LoVo (cell line): ENCODE measurements around the gene KRTAP2-2.
"Not testable (repeated sequence)": the region's sequence is repeated elsewhere in the genome, so short reads cannot be mapped to it uniquely, and the experiment has no call there.

Experiments
- DNase-seq: peaks from one replicate; pipeline ENCODE4 v3.0.0-alpha.2; 2016; ENCODE audit warnings: low spot score

The KRTAP2-2 gene

GRCh38 chr17:41064301-41064700, 9.3 kb upstream of the KRTAP2-2 start:
- DNase-seq, result no peak

- no peak for DNase-seq
Observed at GRCh38 chr17:41063449-41063848, 8.4 kb upstream of the KRTAP2-2 start.

GRCh38 chr17:41061964-41062363, 6.9 kb upstream of the KRTAP2-2 start:
- DNase-seq, result no peak

GRCh38 chr17:41060052-41060604, 5.1 kb upstream of the KRTAP2-2 start, which contains the start of gene KRTAP2-3:
Gene KRTAP2-3, minus strand, starts transcription at chr17:41060114. Its CDS starts 64 bp downstream, at chr17:41060050.
- DNase-seq, result no peak

- DNase-seq, result not testable (repeated sequence)
Observed at GRCh38 chr17:41059276-41060051, 4.4 kb upstream of the KRTAP2-2 start.

- DNase-seq, result no peak
Observed at GRCh38 chr17:41058741-41059140, 3.7 kb upstream of the KRTAP2-2 start.

GRCh38 chr17:41057547-41057946, 2.5 kb upstream of the KRTAP2-2 start:
- no peak for DNase-seq

GRCh38 chr17:41054556-41054955, 474 bp downstream of the KRTAP2-2 start:
- not testable (repeated sequence) for DNase-seq

- DNase-seq, result no peak
Observed at GRCh38 chr17:41054025-41054424, 1.0 kb downstream of the KRTAP2-2 start.

GRCh38 chr17:41052566-41052965, 2.5 kb downstream of the KRTAP2-2 start:
- no peak for DNase-seq

- DNase-seq, result no peak
Observed at GRCh38 chr17:41049110-41049509, 5.9 kb downstream of the KRTAP2-2 start.

- no peak for DNase-seq
Observed at GRCh38 chr17:41048441-41048840, 6.6 kb downstream of the KRTAP2-2 start.

GRCh38 chr17:41046735-41047465, 8.1 kb downstream of the KRTAP2-2 start, which contains the start of gene KRTAP2-1:
Gene KRTAP2-1, minus strand, starts transcription at chr17:41047316. Its CDS starts 49 bp downstream, at chr17:41047267.
- not testable (repeated sequence) for DNase-seq

GRCh38 chr17:41042953-41043352, 12.1 kb downstream of the KRTAP2-2 start:
- DNase-seq, result no peak

GRCh38 chr17:41040783-41041571, 14.1 kb downstream of the KRTAP2-2 start, which contains the start of gene KRTAP1-1:
Gene KRTAP1-1, minus strand, starts transcription at chr17:41041450. Its CDS starts 53 bp downstream, at chr17:41041397.
- DNase-seq, result not testable (repeated sequence)

GRCh38 chr17:41037853-41038350, 17.1 kb downstream of the KRTAP2-2 start:
- DNase-seq, result no peak

- not testable (repeated sequence) for DNase-seq
Observed at GRCh38 chr17:41034346-41034935, 20.6 kb downstream of the KRTAP2-2 start, which contains the start of gene KRTAP1-3. Gene KRTAP1-3, minus strand, starts transcription at chr17:41034874. Its CDS starts 53 bp downstream, at chr17:41034821.

GRCh38 chr17:41029633-41030245, 25.3 kb downstream of the KRTAP2-2 start, which contains the start of gene KRTAP1-4:
Gene KRTAP1-4, minus strand, starts transcription at chr17:41030195. Its CDS starts 117 bp downstream, at chr17:41030078.
- DNase-seq, result no peak

- no peak for DNase-seq
Observed at GRCh38 chr17:41026715-41027471, 28.1 kb downstream of the KRTAP2-2 start, which contains the start of gene KRTAP1-5. Gene KRTAP1-5, minus strand, starts transcription at chr17:41027208. Its CDS starts 53 bp downstream, at chr17:41027155.

GRCh38 chr17:41024697-41025096, 30.3 kb downstream of the KRTAP2-2 start:
- DNase-seq, result no peak
